Stimulated activated CD8-positive, alpha-beta memory T cell treated with anti-CD3 and anti-CD28 coated beads, Interleukin-12 subunit alpha, Interleukin-12 subunit beta, amount 100 ng/mL, for 4 hours (primary cell): ENCODE results near the gene PDE8B.

Source experiments
- DNase-seq: peaks from one replicate; pipeline ENCODE4 v3.0.0-alpha.2; 2020; ENCODE audit warnings: low read depth

Gene PDE8B

GRCh38 chr5:77400645-77401044 lies 190.2 kb downstream of the PDE8B start:
- no peak for DNase-seq

- DNase-seq: no peak
Measured at GRCh38 chr5:77402796-77403195, 192.3 kb downstream of the PDE8B start.

GRCh38 chr5:77407152-77407551 lies 196.7 kb downstream of the PDE8B start:
- DNase-seq: no peak

- no peak for DNase-seq
Measured at GRCh38 chr5:77409870-77410621, 199.6 kb downstream of the PDE8B start.

GRCh38 chr5:77413049-77413448 lies 202.6 kb downstream of the PDE8B start:
- DNase-seq: no peak

GRCh38 chr5:77418162-77418561 lies 207.7 kb downstream of the PDE8B start:
- no peak for DNase-seq

- no peak for DNase-seq
Measured at GRCh38 chr5:77418601-77419581, 208.4 kb downstream of the PDE8B start.

- no peak for DNase-seq
Measured at GRCh38 chr5:77419644-77420582, 209.4 kb downstream of the PDE8B start.

GRCh38 chr5:77420940-77421339 lies 210.5 kb downstream of the PDE8B start:
- DNase-seq: no peak

GRCh38 chr5:77423022-77423750 lies 212.7 kb downstream of the PDE8B start:
- DNase-seq: no peak

GRCh38 chr5:77424921-77425320 lies 214.4 kb downstream of the PDE8B start:
- no peak for DNase-seq

GRCh38 chr5:77425420-77425819 lies 214.9 kb downstream of the PDE8B start:
- DNase-seq: no peak

GRCh38 chr5:77425998-77426659 lies 215.6 kb downstream of the PDE8B start:
- DNase-seq: no peak

GRCh38 chr5:77426670-77427069 lies 216.2 kb downstream of the PDE8B start:
- no peak for DNase-seq

GRCh38 chr5:77427998-77428397 lies 217.5 kb downstream of the PDE8B start:
- DNase-seq: no peak

GRCh38 chr5:77428526-77428925 lies 218.0 kb downstream of the PDE8B start:
- DNase-seq: no peak

GRCh38 chr5:77430726-77431125 lies 220.2 kb downstream of the PDE8B start:
- DNase-seq: no peak

- DNase-seq: no peak
Measured at GRCh38 chr5:77431286-77431685, 220.8 kb downstream of the PDE8B start.

- no peak for DNase-seq
Measured at GRCh38 chr5:77431719-77432118, 221.2 kb downstream of the PDE8B start.

- no peak for DNase-seq
Measured at GRCh38 chr5:77437194-77437593, 226.7 kb downstream of the PDE8B start.

GRCh38 chr5:77438071-77438470 lies 227.6 kb downstream of the PDE8B start:
- no peak for DNase-seq
